Measurements from ENCODE around the gene SMIM30. TPM values are rescaled to one million over a fixed set of nuclear protein-coding genes. Genes with fewer than 3 reads are reported as not detected.

Gene SMIM30
- total RNA-seq, 1 donor from 2014 or later = 43.3 TPM

- DNase-seq (ENCODE audit: low read depth) = no peak
- no peak overlapping the region for H3K4me3 ChIP-seq (ENCODE audit: low read depth, low read length)
- TF ChIP-seq, protein P1, sequence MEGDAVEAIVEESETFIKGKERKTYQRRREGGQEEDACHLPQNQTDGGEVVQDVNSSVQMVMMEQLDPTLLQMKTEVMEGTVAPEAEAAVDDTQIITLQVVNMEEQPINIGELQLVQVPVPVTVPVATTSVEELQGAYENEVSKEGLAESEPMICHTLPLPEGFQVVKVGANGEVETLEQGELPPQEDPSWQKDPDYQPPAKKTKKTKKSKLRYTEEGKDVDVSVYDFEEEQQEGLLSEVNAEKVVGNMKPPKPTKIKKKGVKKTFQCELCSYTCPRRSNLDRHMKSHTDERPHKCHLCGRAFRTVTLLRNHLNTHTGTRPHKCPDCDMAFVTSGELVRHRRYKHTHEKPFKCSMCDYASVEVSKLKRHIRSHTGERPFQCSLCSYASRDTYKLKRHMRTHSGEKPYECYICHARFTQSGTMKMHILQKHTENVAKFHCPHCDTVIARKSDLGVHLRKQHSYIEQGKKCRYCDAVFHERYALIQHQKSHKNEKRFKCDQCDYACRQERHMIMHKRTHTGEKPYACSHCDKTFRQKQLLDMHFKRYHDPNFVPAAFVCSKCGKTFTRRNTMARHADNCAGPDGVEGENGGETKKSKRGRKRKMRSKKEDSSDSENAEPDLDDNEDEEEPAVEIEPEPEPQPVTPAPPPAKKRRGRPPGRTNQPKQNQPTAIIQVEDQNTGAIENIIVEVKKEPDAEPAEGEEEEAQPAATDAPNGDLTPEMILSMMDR (conservative IDR thresholded peaks at IDR 0.05; ENCODE audit: low read depth, low read length) = no peak
Observed at GRCh38 chr7:113078331-113078730, 40.0 kb downstream of the SMIM30 start.

- TF ChIP-seq, protein P1 (conservative IDR thresholded peaks at IDR 0.05; ENCODE audit: low read depth, low read length) = no peak
- no peak for DNase-seq (ENCODE audit: low read depth)
- H3K4me3 ChIP-seq (ENCODE audit: low read depth, low read length) = no peak overlapping the region
Observed at GRCh38 chr7:113076703-113077102, 41.7 kb downstream of the SMIM30 start.

DNA sequence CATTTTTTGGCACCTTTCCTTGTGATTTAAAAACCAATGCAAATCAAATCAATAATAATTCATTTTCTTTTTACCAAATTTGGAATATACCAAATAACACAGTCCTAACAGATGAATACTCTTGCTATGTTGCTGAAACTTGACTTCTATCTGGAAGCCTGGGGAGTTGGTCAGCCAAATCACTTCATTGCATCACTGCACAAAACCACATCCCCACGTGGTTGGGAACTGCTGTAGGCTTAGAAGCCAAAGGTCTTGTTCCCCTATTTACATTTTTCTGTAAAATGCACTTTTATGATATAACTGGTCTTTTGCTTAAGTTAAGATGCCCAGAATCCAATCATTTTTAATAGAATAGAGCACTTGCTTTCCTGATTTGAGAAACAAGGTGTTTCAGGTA lies 46.9 kb downstream of the SMIM30 start:
- no peak overlapping the region for H3K4me3 ChIP-seq (ENCODE audit: low read depth, low read length)
- TF ChIP-seq, protein P1 (conservative IDR thresholded peaks at IDR 0.05; ENCODE audit: low read depth, low read length) = no peak
- no peak for DNase-seq (ENCODE audit: low read depth)

Other genes with a start within 250 kb of the SMIM30 start
- gene GPR85, start 31.7 kb downstream of the SMIM30 start, total RNA-seq = 0.22 TPM in 1 of 2 replicates, not detected in the other